Measurements from ENCODE around the gene IL36G.

Gene IL36G

DNA sequence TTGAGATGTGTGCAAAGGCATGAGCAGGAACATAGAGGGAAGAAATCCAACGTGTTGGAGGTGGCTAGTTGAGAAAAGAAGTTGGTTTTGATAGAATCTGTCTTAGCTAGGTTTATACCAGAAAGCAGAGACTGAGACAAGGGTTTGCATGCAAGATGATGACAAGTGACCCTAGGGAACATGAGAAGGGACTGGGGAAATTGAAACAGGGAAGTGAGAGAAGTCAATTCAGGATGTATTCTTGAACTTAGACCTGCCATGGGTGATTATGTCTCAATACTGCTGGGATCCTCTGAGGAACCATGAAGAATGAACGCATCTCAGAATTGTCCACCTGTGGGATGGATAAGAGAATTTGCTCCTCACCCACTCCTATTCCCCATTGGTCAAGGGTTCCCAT, 47.9 kb downstream of the IL36G start:
- no peak for DNase-seq

DNA sequence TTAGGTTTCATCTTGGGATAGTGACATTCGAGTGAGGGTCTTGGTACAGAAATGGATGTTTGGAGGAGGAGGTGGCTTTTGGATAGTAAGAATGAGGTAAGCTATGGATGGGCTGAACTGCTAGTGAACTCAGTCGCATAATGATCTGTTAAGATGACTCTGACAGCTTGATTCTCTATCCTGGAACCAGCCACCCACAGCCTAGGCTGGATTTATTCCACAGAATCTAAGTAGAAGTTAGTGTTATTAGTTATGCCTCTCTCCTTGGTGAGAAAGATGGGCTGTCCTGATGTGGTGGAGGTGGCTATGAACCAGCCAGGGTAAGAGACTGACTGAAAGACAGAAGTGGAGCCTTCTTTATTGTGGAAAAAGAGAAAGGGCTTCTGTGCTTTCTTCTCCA, 49.9 kb downstream of the IL36G start:
- DNase-seq = no peak

DNA sequence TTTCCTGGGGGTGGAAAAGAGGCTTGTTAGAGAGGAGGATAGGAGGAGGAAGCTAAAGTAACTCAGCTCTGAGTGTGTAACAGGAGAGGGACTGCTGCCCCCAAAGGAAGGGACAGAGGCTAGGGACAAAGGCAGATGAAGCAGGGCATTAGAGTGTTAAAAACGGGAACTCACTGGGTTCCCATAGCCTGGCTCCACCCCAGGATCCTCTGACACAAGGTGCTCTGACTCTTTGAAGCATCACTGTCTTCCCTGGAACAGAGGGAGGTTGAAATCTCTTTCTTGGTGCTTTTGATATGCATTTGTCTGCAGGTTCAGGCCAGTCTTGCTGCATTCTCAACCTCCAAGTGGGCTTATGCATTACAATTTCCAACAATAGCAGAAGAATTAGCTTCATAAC, 50.3 kb downstream of the IL36G start:
- no peak for DNase-seq

DNA sequence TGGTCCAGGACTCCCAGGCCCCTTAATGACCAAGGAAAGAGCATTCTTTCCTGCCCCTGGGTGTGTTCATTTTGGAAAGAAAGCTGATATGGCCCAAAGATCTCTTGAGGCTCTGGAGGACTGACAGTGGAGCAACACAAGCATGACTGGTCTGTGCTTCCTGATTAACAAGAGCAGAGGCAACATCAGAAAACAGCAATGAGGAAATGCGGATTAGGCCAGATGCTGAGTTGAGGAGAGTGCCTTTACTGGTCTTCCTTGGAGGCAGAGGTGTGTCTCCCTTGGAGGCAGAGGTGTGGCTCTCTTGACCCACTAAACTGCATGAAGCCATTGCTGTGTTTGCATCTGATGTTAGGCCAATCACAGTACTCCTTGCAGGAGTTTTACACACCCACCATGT, 54.9 kb downstream of the IL36G start:
- DNase-seq = no peak

- DNase-seq = no peak
These were observed 56.2 kb downstream of the IL36G start for GRCh38 chr2:113034016-113034415.
